Activated T-cell treated with anti-CD3 and anti-CD28 coated beads, Interleukin-2, amount 50 U/mL, for 4 hours (primary cell): ENCODE measurements around the gene HCRT. TPM values are rescaled to one million over a fixed set of nuclear protein-coding genes. Genes with fewer than 3 reads are reported as not detected.
A peak's percentile ranks its signal among the peaks of the same experiment; 100 is the strongest.
"Not testable (repeated sequence)": the region's sequence is repeated elsewhere in the genome, so short reads cannot be mapped to it uniquely, and the experiment has no call there.

Experiments used
- ATAC-seq, 2 donors: fragments of 200-7000 bp; cut with Tn5 transposase; one replicate each; pipeline ENCODE4 v1.10.0; 2021
- DNase-seq: peaks from one replicate; pipeline ENCODE4 v3.0.0-alpha.2; 2020
- H3K27me3 Mint-ChIP-seq: one replicate; pipeline ENCODE4 v1.8.0; 2021; ENCODE audit warnings: low read depth, mixed read lengths
- H3K36me3 Mint-ChIP-seq: one replicate; pipeline ENCODE4 v1.8.0; 2022; ENCODE audit warnings: mixed read lengths; ENCODE audit not compliant: insufficient read depth
- H3K4me1 Mint-ChIP-seq: one replicate; pipeline ENCODE4 v1.8.0; 2021; ENCODE audit warnings: low read depth, mixed read lengths
- H3K4me3 Mint-ChIP-seq: one replicate; pipeline ENCODE4 v1.8.0; 2021; ENCODE audit warnings: mild to moderate bottlenecking, moderate library complexity, mixed read lengths
- H3K9me3 Mint-ChIP-seq: one replicate; pipeline ENCODE4 v1.8.0; 2021; ENCODE audit warnings: mixed read lengths
- total RNA-seq, 3 donors: library from RNA; stranded (reverse); gene quantifications; one replicate each; pipeline ENCODE4 v1.2.1, GENCODE V29; 2021

The HCRT gene
- total RNA-seq, 3 donors from 2014 or later: not detected

GRCh38 chr17:42153919-42154742 lies 31.1 kb downstream of the HCRT start:
- Mint-ChIP-seq H3K27me3 (no peaks in the 10 kb centered on the region), H3K36me3 (peaks cover 4% of the 10 kb centered on the region), H3K9me3 (no peaks in the 10 kb centered on the region), H3K4me1 (peaks cover 31% of the 10 kb centered on the region), H3K4me3 (peak overlapping the region; percentile 87)
- DNase-seq: no peak
- ATAC-seq: no peak

- DNase-seq (no peak), ATAC-seq (no peak)
- H3K36me3 Mint-ChIP-seq: peaks cover 21% of the 10 kb centered on the region
- no peaks in the 10 kb centered on the region for H3K9me3 Mint-ChIP-seq
- H3K27me3 Mint-ChIP-seq: no peaks in the 10 kb centered on the region
- no peak overlapping the region for H3K4me3 Mint-ChIP-seq
- H3K4me1 Mint-ChIP-seq: peaks cover 34% of the 10 kb centered on the region
These were observed 38.2 kb downstream of the HCRT start for GRCh38 chr17:42146911-42147607.

GRCh38 chr17:42143138-42143537 lies 42.1 kb downstream of the HCRT start:
- peaks cover 12% of the 10 kb centered on the region for H3K36me3 Mint-ChIP-seq
- peaks cover 37% of the 10 kb centered on the region for H3K4me1 Mint-ChIP-seq
- not testable (repeated sequence) for ATAC-seq, H3K4me3 Mint-ChIP-seq, H3K27me3 Mint-ChIP-seq, H3K9me3 Mint-ChIP-seq, DNase-seq

- H3K27me3 Mint-ChIP-seq: no peaks in the 10 kb centered on the region
- H3K36me3 Mint-ChIP-seq: peaks cover 11% of the 10 kb centered on the region
- H3K4me3 Mint-ChIP-seq: no peak overlapping the region
- H3K9me3 Mint-ChIP-seq: no peaks in the 10 kb centered on the region
- ATAC-seq: no peak
- DNase-seq: no peak
- H3K4me1 Mint-ChIP-seq: peaks cover 37% of the 10 kb centered on the region
These were observed 42.8 kb downstream of the HCRT start for GRCh38 chr17:42142371-42142896.

- H3K4me3 Mint-ChIP-seq: no peak overlapping the region
- no peaks in the 10 kb centered on the region for H3K27me3 Mint-ChIP-seq
- H3K9me3 Mint-ChIP-seq: no peaks in the 10 kb centered on the region
- peaks cover 37% of the 10 kb centered on the region for H3K4me1 Mint-ChIP-seq
- no peak for ATAC-seq
- no peak for DNase-seq
- H3K36me3 Mint-ChIP-seq: peaks cover 8% of the 10 kb centered on the region
These were observed 43.9 kb downstream of the HCRT start for GRCh38 chr17:42141382-42141781.

GRCh38 chr17:42140690-42141089 lies 44.6 kb downstream of the HCRT start:
- not testable (repeated sequence) for H3K4me3 Mint-ChIP-seq, DNase-seq, H3K27me3 Mint-ChIP-seq, H3K9me3 Mint-ChIP-seq, ATAC-seq
- peaks cover 44% of the 10 kb centered on the region for H3K4me1 Mint-ChIP-seq
- H3K36me3 Mint-ChIP-seq: peaks cover 10% of the 10 kb centered on the region

GRCh38 chr17:42138749-42139492 lies 46.3 kb downstream of the HCRT start:
- H3K27me3 Mint-ChIP-seq: no peaks in the 10 kb centered on the region
- peaks cover 50% of the 10 kb centered on the region for H3K4me1 Mint-ChIP-seq
- H3K4me3 Mint-ChIP-seq: no peak overlapping the region
- peaks cover 11% of the 10 kb centered on the region for H3K36me3 Mint-ChIP-seq
- ATAC-seq: no peak
- H3K9me3 Mint-ChIP-seq: no peaks in the 10 kb centered on the region
- no peak for DNase-seq

- Mint-ChIP-seq H3K4me1 (peaks cover 60% of the 10 kb centered on the region), H3K9me3 (no peaks in the 10 kb centered on the region), H3K36me3 (peaks cover 3% of the 10 kb centered on the region), H3K4me3 (no peak overlapping the region), H3K27me3 (no peaks in the 10 kb centered on the region)
- DNase-seq (no peak), ATAC-seq (no peak)
These were observed 48.6 kb downstream of the HCRT start for GRCh38 chr17:42136654-42137051.

GRCh38 chr17:42135664-42136653 lies 49.3 kb downstream of the HCRT start:
- Mint-ChIP-seq H3K9me3 (no peaks in the 10 kb centered on the region), H3K4me1 (peaks cover 59% of the 10 kb centered on the region), H3K4me3 (no peak overlapping the region), H3K27me3 (no peaks in the 10 kb centered on the region), H3K36me3 (peaks cover 8% of the 10 kb centered on the region)
- ATAC-seq (no peak), DNase-seq (no peak)

GRCh38 chr17:42135151-42135550 lies 50.1 kb downstream of the HCRT start:
- no peak overlapping the region for H3K4me3 Mint-ChIP-seq
- H3K4me1 Mint-ChIP-seq: peaks cover 60% of the 10 kb centered on the region
- DNase-seq (no peak), ATAC-seq (no peak)
- no peaks in the 10 kb centered on the region for H3K27me3 Mint-ChIP-seq
- no peaks in the 10 kb centered on the region for H3K9me3 Mint-ChIP-seq
- H3K36me3 Mint-ChIP-seq: peaks cover 11% of the 10 kb centered on the region

Other genes starting within 250 kb of the HCRT start
- gene CNP, start 218.7 kb downstream of the HCRT start, total RNA-seq: 10 to 100 TPM; 70.0 to 80.0 (median 78.3) TPM
- gene DNAJC7, start 168.0 kb downstream of the HCRT start, total RNA-seq: 100 to 1,000 TPM; 144 to 154 (median 147) TPM
- 10 to 100 TPM; 33.4 to 35.8 (median 34.2) TPM for gene NKIRAS2, start 165.4 kb downstream of the HCRT start, total RNA-seq
- under 1 TPM in 2 of 3 donors, not detected in 1; 0.08 to 0.13 TPM for gene C17orf113, start 134.9 kb downstream of the HCRT start, total RNA-seq
- under 1 TPM in 2 of 3 donors, not detected in 1; 0.29 to 0.43 TPM for gene ZNF385C, start 87.0 kb downstream of the HCRT start, total RNA-seq
- gene DHX58, start 72.7 kb downstream of the HCRT start, total RNA-seq: 1 to 10 TPM; 2.0 to 8.4 (median 6.9) TPM
- gene KAT2A, start 64.1 kb downstream of the HCRT start, total RNA-seq: 10 to 100 TPM; 70.1 to 92.5 (median 82.4) TPM
- under 1 TPM in 1 of 3 donors, not detected in 2; 0.10 TPM for gene HSPB9, start 62.6 kb downstream of the HCRT start, total RNA-seq
- gene RAB5C, start 30.5 kb downstream of the HCRT start, total RNA-seq: 10 to 100 TPM; 76.5 to 81.0 (median 79.1) TPM
- gene KCNH4, start 4.3 kb downstream of the HCRT start, total RNA-seq: 1 to 10 TPM; 2.2 to 2.6 (median 2.6) TPM
- 10 to 100 TPM; 24.0 to 24.9 (median 24.7) TPM for gene GHDC, start 9.0 kb upstream of the HCRT start, total RNA-seq
- 10 to 100 TPM; 62.9 to 86.7 (median 71.9) TPM for gene STAT5B, start 90.9 kb upstream of the HCRT start, total RNA-seq
- 100 to 1,000 TPM; 193 to 264 (median 220) TPM for gene STAT5A, start 103.0 kb upstream of the HCRT start, total RNA-seq
- 100 to 1,000 TPM; 172 to 175 (median 173) TPM for gene STAT3, start 203.0 kb upstream of the HCRT start, total RNA-seq
- 1 to 10 TPM in 1 of 3 donors, under 1 TPM in 2; 0.76 to 1.1 (median 0.92) TPM for gene CAVIN1, start 237.8 kb upstream of the HCRT start, total RNA-seq